NCI-H524 (cell line): ENCODE measurements around the gene GALNT10.

Source experiments
- DNase-seq, 2 experiments: peaks; one replicate each; lab custom pipeline; 2025; lab: John Stamatoyannopoulos, UW

GALNT10 gene

DNA sequence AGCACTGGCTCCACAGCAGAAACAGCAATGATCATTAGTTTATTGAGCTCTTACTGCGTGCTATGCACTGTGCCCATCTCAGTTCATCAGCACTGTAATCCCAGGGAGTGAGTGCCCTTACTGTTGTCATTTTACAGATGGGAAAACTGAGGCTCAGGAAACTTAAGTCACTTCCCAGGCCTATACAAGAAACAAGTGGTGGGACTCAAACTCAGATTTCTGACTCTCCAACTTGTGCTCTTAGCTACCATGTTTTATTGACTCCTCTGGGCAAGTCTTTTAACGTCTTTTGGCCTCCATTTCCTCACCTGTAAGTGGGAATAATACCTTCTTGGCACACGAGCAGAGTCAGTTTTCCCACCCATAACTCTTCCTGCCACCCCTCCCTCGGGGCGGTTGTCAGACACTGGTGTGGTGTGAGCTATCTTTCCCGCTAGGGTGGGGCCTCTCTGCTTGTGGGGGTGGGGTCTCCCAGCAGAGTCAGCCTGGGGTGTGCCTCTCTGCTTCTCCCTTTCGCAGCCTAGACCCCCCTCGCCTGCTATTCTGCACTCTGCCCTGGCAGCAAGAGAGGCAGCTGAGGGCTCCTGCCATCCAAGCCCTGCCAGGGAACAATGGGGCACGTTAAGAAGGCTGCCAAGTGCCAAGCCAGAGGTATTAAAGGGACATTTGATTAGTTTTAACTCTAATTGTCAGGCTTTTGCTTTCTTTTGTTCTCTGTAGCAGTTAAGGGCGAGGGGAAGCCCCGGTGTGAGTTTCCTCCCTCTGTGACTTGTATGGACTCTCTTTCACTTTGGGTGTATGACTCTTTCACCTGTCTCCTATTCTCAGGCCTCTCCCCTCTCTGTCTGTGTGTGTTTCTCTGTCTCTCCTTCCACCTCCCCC, 12.1 kb downstream of the GALNT10 start:
- no peak for DNase-seq

DNA sequence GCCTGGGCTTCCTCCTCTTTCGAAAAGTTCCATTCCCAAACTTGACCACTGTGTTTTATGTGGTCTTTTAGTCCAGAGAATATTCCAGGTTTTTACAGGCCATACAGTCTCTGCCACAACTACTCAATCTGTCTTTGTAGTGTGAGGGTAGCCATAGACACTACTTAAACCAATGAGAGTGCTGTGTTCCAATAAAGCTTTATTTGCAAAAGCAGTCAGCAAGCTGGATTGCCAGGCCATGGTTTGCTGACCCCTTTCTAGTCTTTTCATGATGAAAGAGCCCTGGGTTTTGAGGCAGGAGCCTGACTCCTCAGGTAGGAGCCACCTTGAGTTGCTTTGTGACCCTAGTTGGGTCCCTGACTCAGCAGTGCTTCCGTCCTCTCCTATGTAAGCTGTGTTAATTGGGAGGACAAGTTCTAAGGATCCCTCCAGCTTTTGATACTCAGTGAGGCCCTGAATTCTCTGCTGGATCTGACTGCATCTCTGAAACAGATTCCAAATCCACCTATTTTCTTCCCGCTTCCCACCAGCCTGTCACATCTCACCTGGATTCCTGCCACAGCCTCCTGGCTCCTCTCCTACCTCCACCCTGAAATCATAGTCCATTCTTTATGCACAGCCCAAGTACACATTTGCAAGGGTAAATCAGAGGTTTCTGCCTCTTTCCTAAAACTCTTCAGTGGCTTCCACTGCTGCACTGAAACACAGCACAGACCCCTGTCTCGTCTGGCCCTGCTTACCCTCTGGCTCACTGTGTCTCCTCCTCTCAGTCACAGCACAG, 13.5 kb downstream of the GALNT10 start:
- no peak for DNase-seq

DNA sequence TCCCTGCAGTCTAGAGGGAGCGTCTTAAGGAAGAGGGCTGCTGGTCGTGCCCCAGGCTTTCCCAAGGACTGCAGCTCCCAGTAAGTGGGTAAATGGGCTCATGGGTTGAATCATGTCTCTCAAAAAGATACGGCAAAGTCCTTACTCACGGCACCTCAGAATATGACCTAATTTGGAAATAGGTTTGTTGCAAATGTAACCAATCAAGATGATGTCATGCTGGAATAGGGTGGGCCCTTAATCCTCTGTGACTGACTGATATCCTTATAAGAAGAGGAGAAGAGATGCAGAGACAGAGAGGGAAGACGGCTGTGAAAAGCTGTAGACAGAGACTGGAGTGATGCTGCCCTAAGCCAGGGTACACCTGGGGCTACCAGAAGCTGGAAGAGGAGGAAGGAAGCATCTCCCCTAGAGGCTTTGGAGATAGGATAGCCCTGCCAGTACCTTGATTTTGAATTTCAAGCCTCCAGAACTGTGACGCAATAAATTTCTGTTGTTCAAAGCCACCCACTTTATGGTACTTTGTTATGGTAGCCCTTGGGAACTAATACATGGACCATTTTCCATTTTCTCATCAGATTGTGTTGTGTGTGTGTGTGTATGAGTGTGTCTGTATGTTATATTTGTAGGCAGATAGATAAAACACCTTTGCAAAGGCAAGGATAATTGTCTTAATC, 15.0 kb downstream of the GALNT10 start:
- no peak for DNase-seq

DNA sequence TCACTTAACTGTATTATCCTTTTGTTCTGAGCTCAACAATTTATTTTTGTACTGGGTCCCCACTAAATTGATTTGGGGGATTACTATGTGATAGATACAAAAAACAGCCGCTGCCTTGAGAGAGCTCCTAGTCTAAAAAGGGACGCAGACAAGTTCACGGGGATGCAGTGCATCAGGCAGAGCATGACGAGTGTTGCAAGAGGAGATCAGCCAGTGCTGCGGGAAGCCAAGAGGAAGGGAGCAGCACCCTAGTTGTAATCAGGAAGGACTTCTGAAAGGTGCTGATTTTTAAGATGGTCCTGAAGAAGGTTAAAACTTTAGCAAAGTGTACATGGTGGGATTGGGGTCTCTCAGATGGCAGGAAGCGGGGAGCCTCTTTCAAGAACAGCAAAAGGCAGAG, 15.8 kb downstream of the GALNT10 start:
- DNase-seq: no peak

DNA sequence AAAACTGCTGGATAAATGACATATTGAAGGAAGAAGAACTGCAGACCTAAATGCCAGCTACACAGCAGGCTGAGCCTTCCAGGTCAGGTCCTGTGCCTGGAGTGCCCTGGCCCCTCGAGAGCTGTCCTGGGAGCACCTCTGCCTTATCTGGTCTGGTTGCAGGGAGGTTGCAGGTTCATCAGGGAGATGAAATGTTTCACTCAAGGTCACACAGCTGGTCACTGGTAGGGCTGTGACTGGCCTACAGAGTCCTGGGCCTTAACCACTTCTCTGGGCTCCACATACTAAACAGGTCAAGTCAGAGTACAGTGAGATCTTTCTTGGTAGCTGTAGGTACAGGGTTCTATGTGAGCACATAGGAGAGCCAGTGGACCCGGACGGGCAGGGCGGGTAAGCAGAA, 16.7 kb downstream of the GALNT10 start:
- no peak for DNase-seq

DNA sequence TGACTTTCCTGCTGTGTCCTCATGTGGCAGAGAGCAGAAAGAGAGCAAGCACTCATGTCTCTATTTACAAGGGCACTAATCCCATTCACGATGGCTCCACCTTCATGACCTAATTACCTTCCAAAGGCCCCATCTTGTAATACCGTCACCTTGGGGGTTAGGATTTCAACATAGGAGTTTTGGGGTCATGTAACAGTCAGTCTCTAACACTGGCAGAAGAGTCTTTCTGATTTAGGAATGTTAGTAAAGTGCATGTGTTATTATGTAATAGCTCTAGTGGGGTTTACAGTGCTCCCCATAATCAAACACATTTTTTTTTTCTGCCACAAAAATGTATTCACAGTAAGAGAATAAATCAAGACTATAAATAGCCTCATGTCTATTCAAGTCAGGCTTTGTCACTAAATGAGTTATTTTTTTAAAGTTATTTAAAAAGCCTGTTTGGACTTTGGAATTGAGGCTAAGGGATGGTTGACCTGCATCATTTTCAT, 19.1 kb downstream of the GALNT10 start:
- peak in 1 of 2 experiments; percentile 9 for DNase-seq

DNA sequence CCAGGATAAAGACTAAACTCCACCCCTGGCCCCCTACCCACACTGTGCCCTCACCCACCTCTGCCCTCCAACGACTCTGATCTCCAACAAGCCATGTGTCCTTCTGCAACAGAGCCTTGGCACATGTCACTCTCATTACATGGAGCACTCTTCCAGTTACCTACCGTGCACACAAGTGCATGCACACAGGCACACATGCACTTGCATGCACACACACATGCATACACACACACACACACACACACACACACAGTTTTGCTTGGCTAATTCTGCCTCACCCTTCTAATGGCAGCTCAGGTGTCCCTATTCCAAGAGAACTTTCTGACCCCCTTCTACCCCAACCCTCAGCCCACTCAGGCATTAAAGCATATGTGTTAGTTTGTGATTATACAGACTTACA, 19.6 kb downstream of the GALNT10 start:
- no peak for DNase-seq

DNA sequence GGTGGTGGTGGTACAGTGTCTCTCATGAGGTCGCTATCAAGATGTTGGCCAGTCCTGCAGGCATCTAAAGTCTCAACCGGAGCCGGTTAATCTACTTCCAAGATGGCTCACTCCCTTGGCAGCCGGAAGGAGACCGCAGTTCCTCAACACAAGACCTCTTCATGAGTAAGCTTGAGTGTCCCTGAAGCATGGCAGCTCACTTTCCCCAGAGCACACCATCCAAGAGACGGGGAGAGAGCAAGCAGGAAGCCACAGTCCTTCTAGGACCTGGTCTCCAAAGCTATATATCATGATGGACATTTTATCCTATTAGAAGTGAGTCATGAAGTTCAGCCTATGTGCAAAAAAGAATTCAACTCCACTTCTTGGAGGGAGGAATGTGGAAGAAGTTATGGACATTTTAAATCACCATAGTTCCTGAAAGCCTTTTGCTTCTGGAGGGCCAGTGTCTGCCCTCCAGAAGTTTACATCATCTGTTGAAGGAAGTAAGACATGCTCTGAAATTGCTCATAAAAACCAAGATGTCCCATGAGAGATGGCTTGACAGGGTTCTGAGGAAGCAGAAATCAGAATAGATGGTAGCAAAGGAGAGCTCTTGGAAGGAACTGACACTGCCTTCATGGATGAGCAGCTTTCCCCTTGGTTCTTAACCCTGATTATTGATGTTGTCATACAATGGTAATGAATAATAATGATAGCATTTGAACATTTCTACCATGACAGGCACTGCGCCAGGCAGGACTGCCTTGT, 21.3 kb downstream of the GALNT10 start:
- no peak for DNase-seq

DNA sequence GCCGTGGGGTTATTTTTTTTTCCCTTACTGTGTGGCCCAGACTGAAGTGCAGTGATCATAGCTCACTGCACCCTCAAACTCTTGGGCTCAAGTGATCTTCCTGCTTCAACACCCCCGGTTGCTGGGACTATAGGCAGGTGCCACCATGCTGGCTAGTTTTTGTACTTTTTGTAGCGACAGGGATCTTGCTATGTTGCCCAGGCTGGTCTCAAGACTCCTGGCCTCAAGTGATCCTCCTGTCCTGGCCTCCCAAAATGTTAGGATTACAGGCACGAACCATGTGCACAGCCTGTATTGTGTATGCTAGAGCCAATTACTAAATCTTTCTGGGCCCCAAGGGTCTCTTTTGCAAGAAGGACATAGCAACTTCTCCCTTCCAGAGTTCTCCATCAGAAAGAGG, 23.1 kb downstream of the GALNT10 start:
- DNase-seq: no peak

DNA sequence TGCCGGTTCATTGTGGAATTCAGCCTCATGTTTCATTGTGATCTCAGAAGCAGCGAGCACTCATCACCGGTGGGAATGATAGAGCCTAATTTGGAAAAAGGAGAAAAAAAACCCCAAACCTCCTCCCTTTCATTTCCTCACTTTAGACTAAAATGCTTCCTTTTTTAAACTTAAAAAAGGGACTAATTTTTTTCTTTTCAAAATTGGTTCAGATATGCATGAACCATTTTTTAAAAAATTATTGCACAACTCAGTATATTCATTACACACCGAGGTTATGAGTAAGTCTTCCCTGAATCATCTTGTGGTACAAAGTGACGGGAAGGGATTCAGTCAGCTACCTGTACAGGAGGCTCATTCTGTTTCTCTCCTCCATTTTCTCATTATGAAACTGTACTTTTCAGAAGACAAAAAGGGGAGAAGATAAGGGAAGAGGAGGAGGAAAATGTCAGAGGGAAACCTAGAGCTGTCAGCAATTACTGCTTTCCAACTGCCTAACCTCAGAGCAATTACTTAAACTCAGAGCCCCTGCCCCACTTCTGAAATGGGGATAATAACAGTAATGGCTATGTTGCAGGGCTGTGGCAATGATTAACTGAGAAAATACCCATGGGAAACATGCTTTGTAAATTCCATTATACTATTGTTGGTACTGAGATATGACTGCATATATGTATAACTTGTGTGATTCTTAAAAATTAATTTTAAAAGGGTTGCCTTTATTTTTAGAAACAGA, 24.0 kb downstream of the GALNT10 start:
- DNase-seq: no peak

DNA sequence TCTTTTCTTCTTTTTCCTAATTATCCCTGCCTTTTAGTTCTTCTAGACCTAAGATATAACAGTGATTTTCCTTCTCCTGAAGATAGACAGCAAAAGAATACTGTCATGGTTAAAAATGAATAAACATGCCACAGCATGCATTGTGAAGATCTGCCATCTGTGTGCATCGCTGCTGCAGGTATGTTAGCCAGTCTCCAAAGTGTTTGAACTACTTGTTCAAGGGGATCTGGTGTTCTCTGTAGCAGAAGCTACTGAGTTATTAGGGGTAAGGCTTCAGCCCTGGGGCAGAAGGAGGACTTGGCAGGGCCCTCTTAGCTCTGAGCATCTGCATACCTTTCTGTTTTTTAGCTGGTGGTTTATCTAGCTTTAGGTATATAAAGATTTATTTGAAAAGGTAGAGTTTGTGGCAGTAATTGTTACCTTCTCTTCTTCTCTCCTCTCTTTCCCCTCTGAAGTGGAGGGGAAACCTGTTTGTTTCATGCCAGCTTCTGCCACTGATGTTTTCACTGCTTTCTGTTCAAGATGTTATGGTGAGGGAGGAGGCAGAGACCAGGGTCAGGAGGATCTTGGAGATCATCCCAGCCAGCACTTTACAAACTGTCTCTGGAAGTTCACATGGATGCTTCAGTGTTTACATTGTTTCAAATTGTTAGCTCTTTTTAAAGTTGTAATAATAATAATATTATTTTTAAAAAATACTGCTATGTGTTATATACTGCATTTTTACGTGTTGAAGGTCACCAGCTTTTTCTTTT, 25.2 kb downstream of the GALNT10 start:
- DNase-seq: peak; percentile 9 to 50

DNA sequence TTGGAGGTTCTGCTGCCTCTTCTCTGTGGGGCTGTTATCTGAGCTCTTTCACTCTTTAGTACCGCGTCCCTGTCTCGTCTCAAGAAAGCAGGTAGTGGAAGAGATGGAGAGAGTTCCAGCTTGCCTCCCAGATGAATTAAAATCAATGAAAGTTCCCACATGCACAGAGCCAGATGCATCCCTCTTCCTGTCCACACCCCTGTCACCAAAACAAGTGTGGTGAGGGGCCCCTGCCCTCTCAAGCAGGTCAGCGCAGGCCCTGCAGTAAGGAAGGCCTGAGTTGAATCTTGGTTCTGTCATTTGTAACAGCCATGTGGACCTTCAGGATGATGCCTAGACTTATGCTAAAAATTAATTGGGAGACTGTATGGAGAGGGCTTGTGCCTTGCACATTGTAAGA, 26.9 kb downstream of the GALNT10 start:
- no peak for DNase-seq

DNA sequence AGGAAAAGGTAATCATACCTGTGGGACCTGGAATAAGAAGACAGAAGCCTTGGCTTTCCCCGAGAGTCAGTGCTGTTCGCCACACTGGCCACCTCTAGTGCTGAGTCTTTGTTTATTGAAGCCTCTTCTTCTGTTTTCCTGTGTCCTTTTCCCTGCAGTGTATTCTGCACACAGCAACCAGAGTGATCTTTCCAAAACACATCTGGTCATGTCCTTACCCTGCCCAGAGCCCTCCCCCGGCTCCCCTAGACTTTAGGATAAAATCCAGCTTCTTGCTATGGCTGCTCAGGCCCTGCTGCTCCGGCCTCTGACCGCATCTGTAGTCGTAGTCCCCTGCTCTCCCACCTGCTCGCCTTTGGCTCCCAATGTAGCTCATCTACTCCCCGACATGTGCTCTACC, 28.3 kb downstream of the GALNT10 start:
- no peak for DNase-seq

DNA sequence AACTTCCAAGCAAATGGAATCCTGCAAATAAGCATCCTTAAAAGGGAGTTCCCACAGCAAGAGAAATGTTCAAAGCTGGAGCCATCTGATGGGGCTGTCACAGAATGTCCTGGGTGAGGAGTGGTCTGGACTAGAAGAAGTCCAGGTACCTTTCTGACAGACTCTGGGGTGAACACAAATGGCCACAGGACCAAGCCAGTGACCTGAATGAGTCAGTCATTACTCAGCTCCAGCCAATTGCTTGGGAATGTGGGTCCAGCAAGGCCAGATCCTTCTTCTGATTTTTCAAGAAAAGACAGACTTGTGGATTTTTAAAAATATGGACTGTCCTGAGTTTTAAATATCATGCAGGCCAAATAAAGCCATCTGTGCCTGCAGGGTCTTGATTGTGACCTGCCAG, 30.1 kb downstream of the GALNT10 start:
- DNase-seq: no peak

DNA sequence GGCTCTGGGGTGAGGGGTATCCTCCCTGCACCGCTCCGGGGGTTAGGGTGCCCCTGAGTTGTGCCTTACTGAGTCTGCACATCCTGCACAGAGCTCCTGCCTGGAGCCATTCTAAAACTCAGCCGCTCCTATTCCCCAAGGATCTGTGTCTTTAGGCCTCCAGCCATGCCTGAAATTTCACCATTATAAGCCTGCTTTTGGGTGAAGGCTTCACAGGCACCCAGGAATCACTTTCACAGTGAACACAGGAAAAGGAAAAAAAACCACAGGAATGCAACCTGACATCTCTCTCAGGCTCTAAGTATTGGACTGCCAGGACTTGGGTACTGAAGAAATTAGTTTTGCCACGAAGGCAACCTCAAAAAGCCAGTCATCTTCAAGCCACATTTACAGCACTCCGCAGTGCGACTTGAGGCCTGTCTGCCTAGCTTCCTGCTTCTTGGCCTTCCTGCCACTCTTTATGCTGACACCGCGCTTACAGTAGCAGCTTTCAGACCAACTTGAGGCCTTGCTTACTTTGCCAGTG, 30.9 kb downstream of the GALNT10 start:
- DNase-seq: no peak

DNA sequence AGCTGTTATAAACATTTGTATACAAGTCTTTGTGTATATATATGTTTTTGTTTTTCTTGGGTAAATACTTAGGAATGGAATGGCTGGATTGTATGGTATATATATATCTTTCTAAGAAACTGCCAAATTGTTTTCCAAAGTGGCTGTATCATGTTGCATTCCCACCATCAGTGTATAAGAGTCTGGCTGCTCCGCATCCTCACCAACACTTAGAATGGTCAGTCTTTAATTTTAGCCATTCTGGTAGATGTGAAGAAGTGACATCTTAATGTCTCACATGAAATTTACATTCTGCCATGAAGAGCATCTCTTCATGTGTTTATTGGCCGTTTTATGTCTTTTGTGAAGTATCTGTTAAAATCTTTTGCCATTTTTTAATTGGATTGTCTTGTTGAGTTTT, 31.9 kb downstream of the GALNT10 start:
- DNase-seq: no peak

DNA sequence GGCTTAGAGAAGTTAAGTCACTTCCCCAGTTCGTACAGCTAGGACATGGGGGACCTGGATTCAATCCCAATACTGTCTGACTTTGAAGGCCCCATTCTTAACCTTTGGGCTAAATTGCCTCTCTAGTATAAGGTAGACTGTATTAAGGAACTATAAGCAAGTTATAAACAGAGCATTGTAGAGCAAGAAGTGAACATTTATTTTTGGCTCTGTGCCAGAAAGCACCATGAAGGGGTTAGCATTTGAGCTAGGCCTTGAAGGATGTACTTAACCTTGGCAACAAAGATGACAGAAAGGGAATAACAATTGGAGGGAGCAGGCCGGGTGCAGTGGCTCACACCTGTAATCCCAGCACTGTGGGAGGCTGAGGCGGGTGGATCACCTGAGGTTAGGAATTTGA, 32.8 kb downstream of the GALNT10 start:
- no peak for DNase-seq

DNA sequence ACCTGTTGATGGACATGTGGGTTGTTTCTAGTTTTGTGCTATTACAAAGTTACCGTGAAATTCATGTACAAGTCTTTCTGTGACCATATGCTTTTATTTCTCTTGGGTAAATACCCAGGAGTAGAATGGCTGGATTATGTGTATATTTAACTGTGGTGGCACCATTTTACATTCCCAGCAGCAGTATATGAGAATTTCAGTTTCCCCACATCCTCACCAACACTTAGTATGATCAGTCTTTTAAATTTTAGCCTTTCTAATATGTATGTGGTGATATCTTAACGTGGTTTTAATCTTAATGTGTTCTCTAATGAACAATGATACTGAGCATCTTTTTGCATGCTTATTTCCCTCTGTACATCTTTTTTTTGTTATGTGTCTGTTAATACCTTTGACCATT, 36.6 kb downstream of the GALNT10 start:
- no peak for DNase-seq

DNA sequence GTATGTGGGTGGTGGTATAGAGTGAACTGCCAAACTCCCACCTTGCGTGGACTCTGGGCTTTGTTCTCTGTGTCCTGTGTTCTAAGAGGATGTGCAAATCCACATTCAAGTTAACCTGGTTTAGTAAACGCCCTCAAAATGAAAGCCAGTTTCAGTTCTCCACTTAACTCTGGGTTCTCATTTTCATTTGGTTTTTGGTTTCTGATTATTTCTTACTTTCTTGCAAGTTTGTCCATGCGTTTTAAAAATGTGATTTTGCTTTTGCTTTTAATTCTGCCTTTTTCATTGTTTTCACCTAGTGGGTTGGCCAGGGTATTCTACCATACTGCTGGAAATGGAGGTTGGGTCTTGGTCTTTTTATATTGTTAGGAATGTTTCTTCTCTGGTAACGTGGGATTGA, 38.2 kb downstream of the GALNT10 start:
- no peak for DNase-seq

DNA sequence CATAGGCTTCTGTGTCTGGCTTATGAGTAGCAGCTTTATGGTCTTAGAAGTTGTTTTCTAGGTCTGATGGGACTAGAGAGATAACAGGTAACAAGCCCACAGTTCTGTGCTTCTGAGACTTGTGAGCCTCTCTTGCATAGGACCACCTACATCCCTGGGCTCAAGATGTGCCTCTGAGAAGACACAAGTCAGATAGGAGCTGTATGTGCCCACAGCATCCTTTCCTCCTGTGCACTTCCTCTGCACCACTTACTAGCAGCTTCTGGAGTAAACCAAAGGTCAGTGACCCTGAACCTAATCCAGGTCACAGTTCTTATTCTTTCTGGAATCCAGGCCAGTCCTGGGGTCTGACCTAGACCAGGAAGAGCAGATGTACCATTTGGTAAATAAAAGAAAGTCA, 40.0 kb downstream of the GALNT10 start:
- DNase-seq: no peak
